ENCODE measurements around the gene NQO1. TPM values are rescaled to one million over a fixed set of nuclear protein-coding genes. Genes with fewer than 3 reads are reported as not detected.
A peak's percentile ranks its signal among the peaks of the same experiment; 100 is the strongest.
"Not testable (repeated sequence)": the region's sequence is repeated elsewhere in the genome, so short reads cannot be mapped to it uniquely, and the experiment has no call there.

The NQO1 gene
- 58.9 TPM for total RNA-seq

GRCh38 chr16:69726313-69727060, at the start of gene NQO1:
TSS of gene NQO1 (minus strand) at chr16:69726560. CDS start at chr16:69726439, 121 bp downstream.
- peak; percentile 98 for ATAC-seq
- peak; percentile 93 for DNase-seq (ENCODE audit: low spot score)
- intact Hi-C loops (cut with DNase I) = no loop called here

GRCh38 chr16:69775563-69775962, 49.2 kb upstream of the NQO1 start:
- no peak for DNase-seq (ENCODE audit: low spot score)
- intact Hi-C loops (cut with DNase I) = no loop called here
- no peak for ATAC-seq

- ATAC-seq = no peak
- intact Hi-C loops (cut with DNase I) = no loop called here
- no peak for DNase-seq (ENCODE audit: low spot score)
Observed at GRCh38 chr16:69773260-69773947, 47.0 kb upstream of the NQO1 start.

GRCh38 chr16:69771651-69771967, 45.2 kb upstream of the NQO1 start:
- DNase-seq (ENCODE audit: low spot score) (no peak), ATAC-seq (no peak)
- intact Hi-C loops (cut with DNase I) = no loop called here

- no peak for DNase-seq (ENCODE audit: low spot score)
- ATAC-seq = no peak
- intact Hi-C loops (cut with DNase I) = no loop called here
Observed at GRCh38 chr16:69769404-69769803, 43.0 kb upstream of the NQO1 start.

GRCh38 chr16:69768666-69769065, 42.3 kb upstream of the NQO1 start:
- intact Hi-C loops (cut with DNase I) = no loop called here
- no peak for DNase-seq (ENCODE audit: low spot score)
- ATAC-seq = no peak

- ATAC-seq = no peak
- intact Hi-C loops (cut with DNase I) = no loop called here
- DNase-seq (ENCODE audit: low spot score) = no peak
Observed at GRCh38 chr16:69767459-69768229, 41.3 kb upstream of the NQO1 start.

- intact Hi-C loops (cut with DNase I) = no loop called here
- DNase-seq (ENCODE audit: low spot score) (no peak), ATAC-seq (no peak)
Observed at GRCh38 chr16:69763599-69763942, 37.2 kb upstream of the NQO1 start.

- no peak for DNase-seq (ENCODE audit: low spot score)
- ATAC-seq = peak; percentile 58
- intact Hi-C loops (cut with DNase I) = no loop called here
Observed at GRCh38 chr16:69762814-69763598, 36.6 kb upstream of the NQO1 start.

GRCh38 chr16:69761983-69762813, 35.8 kb upstream of the NQO1 start, which contains the start of gene WWP2:
TSS of gene WWP2 (plus strand) at chr16:69762332. CDS start at chr16:69787011, 24,679 bp downstream.
- DNase-seq (ENCODE audit: low spot score) (peak; percentile 84), ATAC-seq (peak; percentile 87)
- intact Hi-C loops (cut with DNase I) = no loop called here

- ATAC-seq; DNase-seq (ENCODE audit: low spot score): not testable (repeated sequence)
- intact Hi-C loops (cut with DNase I) = loop anchor here (10.0 kb wide), 1 partner anchor 363 kb away; no protein-coding TSS in a partner anchor
Observed at GRCh38 chr16:69757375-69757774, 31.0 kb upstream of the NQO1 start.

- no peak for DNase-seq (ENCODE audit: low spot score)
- no peak for ATAC-seq
- intact Hi-C loops (cut with DNase I) = loop anchor here (10.0 kb wide), 1 partner anchor 362 kb away; no protein-coding TSS in a partner anchor
Observed at GRCh38 chr16:69756705-69757104, 30.3 kb upstream of the NQO1 start.

- DNase-seq (ENCODE audit: low spot score) = peak; percentile 98
- peak; percentile 99 for ATAC-seq
- intact Hi-C loops (cut with DNase I) = loop anchor here (2.0 to 10.0 kb wide), 2 partner anchors 46 to 360 kb away; no protein-coding TSS in a partner anchor
Observed at GRCh38 chr16:69754469-69755310, 28.3 kb upstream of the NQO1 start, which contains the start of gene NOB1. TSS of gene NOB1 (minus strand) at chr16:69754926. CDS start at chr16:69754910, 16 bp downstream.

- no peak for DNase-seq (ENCODE audit: low spot score)
- intact Hi-C loops (cut with DNase I) = loop anchor here (2.0 to 10.0 kb wide), 2 partner anchors 45 to 359 kb away; no protein-coding TSS in a partner anchor
- no peak for ATAC-seq
Observed at GRCh38 chr16:69754143-69754468, 27.7 kb upstream of the NQO1 start.

GRCh38 chr16:69748694-69749345, 22.5 kb upstream of the NQO1 start:
- ATAC-seq (no peak), DNase-seq (ENCODE audit: low spot score) (no peak)

GRCh38 chr16:69747115-69747514, 20.8 kb upstream of the NQO1 start:
- intact Hi-C loops (cut with DNase I) = no loop called here
- DNase-seq (ENCODE audit: low spot score) (no peak), ATAC-seq (no peak)

More at GRCh38 chr16:69748694-69749345, 22.5 kb upstream of the NQO1 start:
- intact Hi-C loops (cut with DNase I) = no loop called here

GRCh38 chr16:69745959-69746358, 19.6 kb upstream of the NQO1 start:
- ATAC-seq (no peak), DNase-seq (ENCODE audit: low spot score) (no peak)
- intact Hi-C loops (cut with DNase I) = loop anchor here (2.0 kb wide), 1 partner anchor 33 kb away; no protein-coding TSS in a partner anchor
